GM12873 (cell line): ENCODE results near the gene OGFOD3.

Source experiments
- CTCF ChIP-seq: IDR thresholded peaks from 2 replicates; pipeline ENCODE4 v1.5.1; 2012; ENCODE audit warnings: low read depth, mild to moderate bottlenecking, moderate library complexity, low read length, control low read depth; ENCODE audit not compliant: insufficient read depth; ENCODE audit errors: missing control alignments

Gene OGFOD3

GRCh38 chr17:82390015-82390859 lies 28.1 kb downstream of the OGFOD3 start:
- TF ChIP-seq CTCF: no peak

DNA sequence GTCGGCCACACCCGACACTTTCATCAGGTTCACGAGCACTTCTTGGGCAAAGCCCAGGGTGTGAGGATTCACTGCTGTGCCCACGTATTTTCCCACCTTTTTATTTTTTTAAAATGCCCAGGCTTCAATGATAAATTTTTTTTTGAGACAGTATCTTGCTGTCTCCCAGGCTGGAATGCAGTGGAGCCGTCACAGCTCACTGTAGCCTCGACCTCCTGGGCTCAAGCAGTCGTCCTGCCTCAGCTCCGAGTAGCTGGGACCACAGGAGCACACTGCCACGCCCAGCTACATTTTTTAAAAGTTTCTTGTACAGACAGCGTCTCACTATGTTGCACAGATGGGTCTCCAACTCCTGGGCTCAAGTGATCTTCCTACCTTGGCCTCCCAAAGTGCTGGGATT lies 29.0 kb downstream of the OGFOD3 start:
- TF ChIP-seq CTCF: no peak

DNA sequence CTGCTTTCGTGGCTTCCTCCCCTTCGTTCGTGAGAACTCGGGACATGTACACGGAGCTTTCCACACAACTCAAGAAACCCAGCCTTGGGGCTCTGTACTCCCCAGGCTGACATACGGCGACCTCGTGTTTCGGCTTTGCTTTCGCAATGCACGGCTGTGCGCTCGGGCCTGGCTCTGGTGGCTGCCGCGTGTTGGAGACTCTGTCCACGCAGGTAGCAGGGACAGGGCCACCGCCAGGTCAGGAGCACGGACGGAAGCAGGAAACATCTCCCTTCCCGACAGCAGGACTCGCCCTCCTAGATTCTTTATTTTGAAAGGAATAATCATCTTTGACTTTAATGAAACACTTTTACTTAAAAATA lies 29.5 kb downstream of the OGFOD3 start:
- no peak for TF ChIP-seq CTCF

GRCh38 chr17:82388223-82388921 lies 30.0 kb downstream of the OGFOD3 start:
- TF ChIP-seq CTCF: no peak

- TF ChIP-seq CTCF: no peak
Measured at GRCh38 chr17:82387705-82388106, 30.7 kb downstream of the OGFOD3 start.

GRCh38 chr17:82386881-82387704 lies 31.3 kb downstream of the OGFOD3 start:
- TF ChIP-seq CTCF: no peak
